RWPE2 (cell line): Measurements from ENCODE around the gene CCDC93.
"Not testable (repeated sequence)": the region's sequence is repeated elsewhere in the genome, so short reads cannot be mapped to it uniquely, and the experiment has no call there.

ENCODE experiments used
- ATAC-seq: fragments of 200-7000 bp; cut with Tn5 transposase; 3 replicates; pipeline ENCODE4 v1.9.1; 2021; ENCODE audit warnings: low read depth
- DNase-seq: peaks from one replicate; pipeline ENCODE4 v3.0.0-alpha.2; 2020; ENCODE audit warnings: low spot score
- H3K27ac ChIP-seq: fragments of 450-650 bp; 2 replicates; pipeline ENCODE4 v1.5.1; 2017; ENCODE audit warnings: mild to moderate bottlenecking; ENCODE audit not compliant: poor library complexity, severe bottlenecking
- H3K27me3 ChIP-seq: fragments of 250-450 bp; sonication (Bioruptor Pico); 2 replicates; pipeline ENCODE4 v1.5.1; 2021; ENCODE audit warnings: mild to moderate bottlenecking, moderate library complexity; ENCODE audit not compliant: insufficient read depth, poor library complexity, severe bottlenecking
- H3K36me3 ChIP-seq: fragments of 250-450 bp; sonication (Bioruptor Pico); 2 replicates; pipeline ENCODE4 v1.5.1; 2020; ENCODE audit warnings: low read depth, mild to moderate bottlenecking, moderate library complexity
- H3K4me1 ChIP-seq: fragments of 250-450 bp; sonication (Bioruptor Pico); 2 replicates; pipeline ENCODE4 v1.5.1; 2021; ENCODE audit warnings: mild to moderate bottlenecking, moderate library complexity; ENCODE audit not compliant: insufficient read depth, poor library complexity, severe bottlenecking
- H3K4me3 ChIP-seq: fragments of 250-450 bp; sonication (Bioruptor Pico); 2 replicates; pipeline ENCODE4 v1.5.1; 2021; ENCODE audit warnings: mild to moderate bottlenecking, moderate library complexity; ENCODE audit not compliant: severe bottlenecking
- H3K9me3 ChIP-seq: fragments of 250-450 bp; sonication (Bioruptor Pico); 2 replicates; pipeline ENCODE4 v1.5.1; 2021; ENCODE audit warnings: mild to moderate bottlenecking, moderate library complexity; ENCODE audit not compliant: severe bottlenecking
- CTCF ChIP-seq: fragments of 450-650 bp; IDR thresholded peaks from one replicate; pipeline ENCODE4 v1.5.1; 2017; ENCODE audit warnings: mild to moderate bottlenecking, moderate library complexity; ENCODE audit not compliant: poor library complexity, severe bottlenecking

Gene CCDC93

GRCh38 chr2:117935456-117935855, 78.4 kb downstream of the CCDC93 start:
- Histone ChIP-seq H3K27me3 (no peaks in the 10 kb centered on the region), H3K27ac (no peak overlapping the region)

GRCh38 chr2:117933884-117934354, 80.0 kb downstream of the CCDC93 start:
- no peak for TF ChIP-seq CTCF
- no peaks in the 10 kb centered on the region for H3K4me1 ChIP-seq
- H3K36me3 ChIP-seq = peaks cover 77% of the 10 kb centered on the region
- DNase-seq (no peak), ATAC-seq (no peak)
- H3K27ac ChIP-seq = no peak overlapping the region
- no peak overlapping the region for H3K4me3 ChIP-seq
- H3K27me3 ChIP-seq = no peaks in the 10 kb centered on the region
- H3K9me3 ChIP-seq = no peaks in the 10 kb centered on the region

More at GRCh38 chr2:117935456-117935855, 78.4 kb downstream of the CCDC93 start:
- peaks cover 79% of the 10 kb centered on the region for H3K36me3 ChIP-seq
- no peak overlapping the region for H3K4me3 ChIP-seq
- no peaks in the 10 kb centered on the region for H3K9me3 ChIP-seq
- ATAC-seq (no peak), DNase-seq (no peak)
- H3K4me1 ChIP-seq = no peaks in the 10 kb centered on the region
- no peak for TF ChIP-seq CTCF

- ATAC-seq (no peak), DNase-seq (no peak)
- no peak for TF ChIP-seq CTCF
- peaks cover 63% of the 10 kb centered on the region for H3K36me3 ChIP-seq
- no peaks in the 10 kb centered on the region for H3K4me1 ChIP-seq
- no peaks in the 10 kb centered on the region for H3K9me3 ChIP-seq
- H3K27ac ChIP-seq = no peak overlapping the region
- H3K27me3 ChIP-seq = no peaks in the 10 kb centered on the region
- H3K4me3 ChIP-seq = no peak overlapping the region
Observed at GRCh38 chr2:117931978-117932377, 81.9 kb downstream of the CCDC93 start.

GRCh38 chr2:117931266-117931665, 82.6 kb downstream of the CCDC93 start:
- no peak overlapping the region for H3K4me3 ChIP-seq
- H3K4me1 ChIP-seq = no peaks in the 10 kb centered on the region
- no peaks in the 10 kb centered on the region for H3K9me3 ChIP-seq
- ATAC-seq (no peak), DNase-seq (no peak)
- no peak overlapping the region for H3K27ac ChIP-seq
- H3K36me3 ChIP-seq = peaks cover 58% of the 10 kb centered on the region
- no peaks in the 10 kb centered on the region for H3K27me3 ChIP-seq
- TF ChIP-seq CTCF = no peak

GRCh38 chr2:117930775-117931174, 83.1 kb downstream of the CCDC93 start:
- H3K9me3 ChIP-seq = no peaks in the 10 kb centered on the region
- H3K4me3 ChIP-seq = no peak overlapping the region
- H3K4me1 ChIP-seq = no peaks in the 10 kb centered on the region
- no peak for ATAC-seq
- no peak for DNase-seq
- no peak overlapping the region for H3K27ac ChIP-seq
- no peaks in the 10 kb centered on the region for H3K27me3 ChIP-seq
- peaks cover 53% of the 10 kb centered on the region for H3K36me3 ChIP-seq
- no peak for TF ChIP-seq CTCF

- not testable (repeated sequence) for H3K27ac ChIP-seq, H3K4me3 ChIP-seq, H3K27me3 ChIP-seq, H3K4me1 ChIP-seq, ATAC-seq, H3K9me3 ChIP-seq, DNase-seq
- H3K36me3 ChIP-seq = peaks cover 42% of the 10 kb centered on the region
Observed at GRCh38 chr2:117923471-117923870, 90.4 kb downstream of the CCDC93 start.
